HG03103 (cell line): ENCODE results near the gene RPH3AL.

Source experiments
- ATAC-seq: cut with Tn5 transposase; IDR thresholded peaks from one replicate; pipeline ENCODE4 v1.9.1; 2021; ENCODE audit warnings: low read depth; ENCODE audit not compliant: unreplicated experiment

RPH3AL gene

GRCh38 chr17:305090-305976 is 47.3 kb downstream of the RPH3AL start:
- no peak for ATAC-seq

- ATAC-seq = no peak
Measured at GRCh38 chr17:304461-304860, 48.1 kb downstream of the RPH3AL start.

GRCh38 chr17:303168-303567 is 49.4 kb downstream of the RPH3AL start:
- no peak for ATAC-seq

- no peak for ATAC-seq
Measured at GRCh38 chr17:302300-302698, 50.3 kb downstream of the RPH3AL start.

- no peak for ATAC-seq
Measured at GRCh38 chr17:301681-302299, 50.8 kb downstream of the RPH3AL start.

GRCh38 chr17:300881-301280 is 51.7 kb downstream of the RPH3AL start:
- no peak for ATAC-seq

GRCh38 chr17:299546-299945 is 53.1 kb downstream of the RPH3AL start:
- no peak for ATAC-seq

- ATAC-seq = no peak
Measured at GRCh38 chr17:298791-299450, 53.7 kb downstream of the RPH3AL start.

- ATAC-seq = no peak
Measured at GRCh38 chr17:297758-298157, 54.8 kb downstream of the RPH3AL start.

- ATAC-seq = no peak
Measured at GRCh38 chr17:296906-297690, 55.5 kb downstream of the RPH3AL start.

GRCh38 chr17:296379-296778 is 56.2 kb downstream of the RPH3AL start:
- ATAC-seq = no peak

GRCh38 chr17:292531-293382 is 59.9 kb downstream of the RPH3AL start:
- ATAC-seq = no peak

- no peak for ATAC-seq
Measured at GRCh38 chr17:292016-292415, 60.6 kb downstream of the RPH3AL start.

GRCh38 chr17:291587-291986 is 61.0 kb downstream of the RPH3AL start:
- no peak for ATAC-seq

GRCh38 chr17:290626-291025 is 62.0 kb downstream of the RPH3AL start:
- no peak for ATAC-seq

GRCh38 chr17:290121-290521 is 62.5 kb downstream of the RPH3AL start:
- ATAC-seq = no peak

- no peak for ATAC-seq
Measured at GRCh38 chr17:289409-289808, 63.2 kb downstream of the RPH3AL start.

GRCh38 chr17:288802-289356 is 63.7 kb downstream of the RPH3AL start:
- no peak for ATAC-seq

- ATAC-seq = no peak
Measured at GRCh38 chr17:286571-286970, 66.0 kb downstream of the RPH3AL start.
